Right lobe of liver (tissue), 4 donors: ENCODE results near the gene TAS1R3.

ENCODE experiments used
- CTCF ChIP-seq, 4 donors: fragments of 200-600 bp in 3 of 4; fragments of 450-650 bp in 1 of 4; IDR thresholded peaks; one replicate each; pipeline versions ENCODE4 v1.5.1 to v1.8.0; 2016 to 2022; ENCODE audit warnings: antibody characterized with exemption in 4 of 4, mild to moderate bottlenecking in 2 of 4
- POLR2A ChIP-seq: fragments of 450-650 bp; IDR thresholded peaks from one replicate; pipeline ENCODE4 v1.6.1; 2017; ENCODE audit warnings: antibody characterized with exemption, mild to moderate bottlenecking
- donor health status: DM: no; HTN: no; CAD: no.
- donor health status: DM: no; HTN: no; CAD: no.
- donor health status: DM: no; HTN: yes; CAD: no.

- TF ChIP-seq CTCF (IDR thresholded peaks at IDR 0.05) (no peak), POLR2A (no peak)
These were observed 46.6 kb upstream of the TAS1R3 start for GRCh38 chr1:1284221-1285101.
